H1 (cell line): ENCODE data around the gene GJC2. TPM values are rescaled to one million over a fixed set of nuclear protein-coding genes. Genes with fewer than 3 reads are reported as not detected.

Source experiments
- EGR1 ChIP-seq: IDR thresholded peaks from 2 replicates; pipeline ENCODE4 v1.6.1; 2011; ENCODE audit warnings: low read depth, low read length, borderline replicate concordance
- EZH2 ChIP-seq: fragments of 200-600 bp; sonication (generic); IDR thresholded peaks from 2 replicates; pipeline ENCODE4 v1.7.1; 2012; ENCODE audit warnings: low read depth, mild to moderate bottlenecking, moderate library complexity, low read length, inconsistent platforms; ENCODE audit not compliant: severe bottlenecking
- SP1 ChIP-seq: IDR thresholded peaks from 2 replicates; pipeline ENCODE4 v1.6.1; 2011; ENCODE audit warnings: low read depth, low read length
- polyA plus RNA-seq, 7 experiments: library from polyadenylated mRNA; depleted of rRNA in 3 of 7; stranded (reverse) in 5 of 7; unstranded in 2 of 7; fragments of >200 nt in 5 of 7; fragments of 200-250 nt in 2 of 7; gene quantifications; 1 replicate in 5 of 7; 2 replicates in 1 of 7; 4 replicates in 1 of 7; pipeline versions ENCODE4 v1.2.1 to v1.2.3, GENCODE V29; 2011 to 2013; ENCODE audit warnings: missing spikeins in 2 of 7, mixed read lengths in 2 of 7
- total RNA-seq: library from RNA; stranded (reverse); fragmentation: NEBNext Ultra II Directional; extraction: Animal tissue kit (Norgen Biotek cat#: 25700); gene quantifications from 2 replicates; pipeline ENCODE4 v1.2.1, GENCODE V29; 2021
- TF ChIP-seq, protein P1 (sequence below): IDR thresholded peaks from 2 replicates; pipeline ENCODE4 v1.6.1; 2012; ENCODE audit warnings: low read length, inconsistent platforms

GJC2 gene
- total and polyA plus RNA-seq, 2 of the 8 experiments (the other 6 are each of a cell fraction or from before 2014, with no cell fraction given), result 0.17 to 0.54 TPM

- TF ChIP-seq, protein P1, sequence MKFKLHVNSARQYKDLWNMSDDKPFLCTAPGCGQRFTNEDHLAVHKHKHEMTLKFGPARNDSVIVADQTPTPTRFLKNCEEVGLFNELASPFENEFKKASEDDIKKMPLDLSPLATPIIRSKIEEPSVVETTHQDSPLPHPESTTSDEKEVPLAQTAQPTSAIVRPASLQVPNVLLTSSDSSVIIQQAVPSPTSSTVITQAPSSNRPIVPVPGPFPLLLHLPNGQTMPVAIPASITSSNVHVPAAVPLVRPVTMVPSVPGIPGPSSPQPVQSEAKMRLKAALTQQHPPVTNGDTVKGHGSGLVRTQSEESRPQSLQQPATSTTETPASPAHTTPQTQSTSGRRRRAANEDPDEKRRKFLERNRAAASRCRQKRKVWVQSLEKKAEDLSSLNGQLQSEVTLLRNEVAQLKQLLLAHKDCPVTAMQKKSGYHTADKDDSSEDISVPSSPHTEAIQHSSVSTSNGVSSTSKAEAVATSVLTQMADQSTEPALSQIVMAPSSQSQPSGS, result peak; percentile 67; the same call in 1 of the 2 replicates
- TF ChIP-seq SP1 (peak; percentile 77), EZH2 (no peak), EGR1 (no peak)
- TF ChIP-seq, all 59 proteins: peak for 25
Measured at GRCh38 chr1:228165372-228166169, 15.8 kb downstream of the GJC2 start, which contains the start of gene IBA57 (continued).
